ENCODE results near the gene JAM3.

The JAM3 gene

DNA sequence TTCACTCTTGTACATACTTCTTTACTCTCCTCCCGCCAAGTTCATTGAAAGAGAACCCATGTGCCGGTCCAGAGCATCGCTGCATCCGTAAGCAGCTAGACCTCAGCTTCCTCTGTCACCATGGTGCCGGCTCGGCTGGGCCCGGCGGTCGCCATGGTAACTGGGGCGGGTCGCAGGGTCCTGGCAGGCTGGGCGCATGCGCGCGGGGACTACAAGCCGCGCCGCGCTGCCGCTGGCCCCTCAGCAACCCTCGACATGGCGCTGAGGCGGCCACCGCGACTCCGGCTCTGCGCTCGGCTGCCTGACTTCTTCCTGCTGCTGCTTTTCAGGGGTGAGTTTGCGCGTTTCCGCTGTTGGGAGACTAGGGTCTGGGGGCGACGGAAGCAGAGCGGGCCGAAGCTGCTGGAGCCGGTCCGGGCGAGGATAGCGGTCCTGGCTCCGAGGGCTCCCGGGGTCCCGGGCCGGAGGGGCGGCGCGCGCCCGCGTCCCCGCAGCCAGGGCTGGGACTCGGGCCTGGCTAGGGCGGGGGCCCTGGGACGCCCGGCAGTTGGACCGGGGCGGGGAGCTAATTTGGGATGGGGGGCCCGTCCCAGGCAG, at the start of gene JAM3:
Gene JAM3 (plus strand): TSS at position 244 of the 597 bp plus-strand sequence. CDS start 12 bp downstream, at position 256.
- peak; percentile 98 for DNase-seq

DNA sequence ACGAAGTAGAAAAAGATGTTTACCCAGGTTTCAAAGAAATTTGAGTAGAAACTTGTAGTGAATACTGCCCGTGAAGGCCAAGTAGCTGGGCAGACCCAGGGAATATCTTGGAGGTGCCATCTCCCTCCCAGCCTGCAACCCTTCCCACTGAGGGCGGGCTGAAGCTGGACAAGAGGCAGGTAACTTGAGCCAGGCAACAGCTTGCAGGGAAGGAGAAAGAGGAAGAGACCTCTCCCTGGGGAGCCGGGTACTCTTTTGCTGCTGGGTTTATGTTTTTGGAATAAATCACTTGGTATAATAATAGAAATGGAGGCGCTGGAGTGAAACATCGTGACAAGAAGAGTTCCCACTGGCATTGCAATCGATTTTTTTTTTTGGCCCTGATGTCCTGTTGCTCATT, 49.4 kb upstream of the JAM3 start:
- no peak for DNase-seq

DNA sequence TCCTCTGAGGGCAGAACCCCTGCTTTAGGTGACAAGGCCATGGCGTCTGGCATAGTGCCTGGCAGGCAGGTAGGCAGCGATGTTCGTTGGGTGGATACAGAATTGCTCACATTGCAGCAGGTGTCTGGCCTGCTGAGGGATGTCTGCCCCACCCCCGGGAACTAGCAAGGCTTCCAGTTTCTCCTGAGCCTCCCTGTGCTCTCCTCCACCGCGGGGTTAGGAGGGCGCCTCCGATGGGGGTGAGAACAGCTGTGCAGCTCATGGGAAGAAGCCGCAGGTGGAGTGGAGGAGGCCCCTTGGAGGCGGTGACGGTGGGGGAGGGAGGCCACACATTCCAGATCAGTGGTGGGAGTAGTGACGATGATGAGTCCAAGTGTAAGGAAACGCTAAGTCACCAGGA, 48.3 kb upstream of the JAM3 start:
- no peak for DNase-seq

DNA sequence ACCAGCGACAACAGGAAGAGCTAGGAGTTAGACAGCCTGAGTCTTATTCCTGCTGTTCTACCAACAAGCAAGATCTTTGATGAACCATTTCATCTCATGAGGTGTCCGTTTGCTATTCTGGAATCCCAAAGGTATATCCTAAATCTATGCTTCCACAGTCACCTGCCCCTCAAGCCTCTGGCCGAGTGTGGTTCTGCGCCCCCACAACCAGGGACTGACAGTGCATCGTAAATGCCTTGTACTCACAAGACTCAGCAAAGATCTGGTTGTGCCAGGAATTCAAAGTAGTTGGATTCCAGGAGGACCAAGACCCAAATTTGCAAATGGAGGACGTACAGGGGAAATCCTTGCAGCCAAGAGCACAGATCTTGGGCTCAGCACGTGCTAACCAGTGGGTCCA, 47.5 kb upstream of the JAM3 start:
- no peak for DNase-seq

DNA sequence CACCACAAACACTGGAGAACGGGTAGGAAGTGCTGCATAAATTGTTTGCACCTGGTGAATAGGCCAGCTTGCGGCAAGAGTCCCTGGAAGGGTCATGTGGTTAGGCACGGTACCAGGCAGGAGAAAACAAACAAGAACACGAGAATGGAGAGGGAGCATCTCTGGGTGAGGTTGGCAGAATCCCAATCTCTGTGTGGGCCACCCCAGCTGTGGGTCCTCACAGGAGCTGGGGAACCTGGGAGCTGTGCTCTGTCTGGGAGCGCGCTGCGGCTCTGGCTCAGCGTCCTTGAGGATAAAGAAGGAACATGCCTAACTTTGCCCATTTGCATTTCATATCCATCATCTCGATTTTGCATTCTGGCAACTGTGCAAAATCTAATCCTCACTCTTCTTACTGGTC, 46.1 kb upstream of the JAM3 start:
- DNase-seq = no peak

DNA sequence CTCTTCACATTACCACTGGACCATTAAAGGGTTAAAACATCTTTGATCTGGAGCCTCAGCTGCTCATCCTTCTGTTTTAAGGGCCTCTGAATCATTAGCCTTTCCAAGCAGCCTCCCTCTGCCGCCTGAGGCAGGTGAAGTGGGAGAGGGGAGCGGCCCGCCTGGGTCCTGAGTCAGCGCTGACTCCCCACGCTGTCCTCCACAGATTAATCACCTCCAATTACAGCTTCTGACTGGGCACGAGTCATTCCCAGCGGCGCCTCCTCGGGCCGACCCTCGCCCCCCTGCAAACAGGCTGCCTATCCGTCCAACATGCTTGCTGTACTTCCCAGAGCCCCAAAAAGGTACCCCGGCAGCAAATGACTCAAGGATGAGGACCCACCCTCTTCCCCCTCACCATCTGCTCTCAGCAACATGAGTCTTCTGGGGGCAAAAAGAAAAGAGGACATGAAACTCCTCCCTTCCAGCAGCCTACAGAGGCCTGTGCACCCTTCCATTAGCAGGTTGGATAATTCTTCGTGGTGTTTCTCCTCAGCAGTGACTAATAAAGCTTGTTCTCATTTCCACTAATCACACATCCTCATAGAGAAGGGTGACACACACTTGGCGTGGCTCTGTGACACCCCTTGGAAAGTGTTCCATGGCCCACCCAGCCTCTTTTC, 44.3 kb upstream of the JAM3 start:
- DNase-seq = no peak

DNA sequence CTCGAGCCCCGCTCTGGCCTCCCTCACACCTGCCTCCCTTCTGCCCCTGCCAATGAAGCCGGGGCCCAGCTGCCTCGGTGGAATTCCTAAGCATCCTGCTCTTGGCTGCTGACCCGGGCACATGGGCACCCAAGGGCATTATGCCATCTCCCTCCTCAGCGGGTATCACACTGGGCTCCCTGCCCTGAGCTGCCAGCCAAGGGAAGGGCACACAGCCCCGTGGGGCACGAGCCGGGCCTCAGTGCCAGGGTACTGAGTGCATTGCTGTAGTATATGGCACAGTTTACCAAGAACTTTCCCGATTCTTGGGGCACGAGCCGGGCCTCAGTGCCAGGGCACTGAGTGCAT, 43.8 kb upstream of the JAM3 start:
- DNase-seq = no peak

DNA sequence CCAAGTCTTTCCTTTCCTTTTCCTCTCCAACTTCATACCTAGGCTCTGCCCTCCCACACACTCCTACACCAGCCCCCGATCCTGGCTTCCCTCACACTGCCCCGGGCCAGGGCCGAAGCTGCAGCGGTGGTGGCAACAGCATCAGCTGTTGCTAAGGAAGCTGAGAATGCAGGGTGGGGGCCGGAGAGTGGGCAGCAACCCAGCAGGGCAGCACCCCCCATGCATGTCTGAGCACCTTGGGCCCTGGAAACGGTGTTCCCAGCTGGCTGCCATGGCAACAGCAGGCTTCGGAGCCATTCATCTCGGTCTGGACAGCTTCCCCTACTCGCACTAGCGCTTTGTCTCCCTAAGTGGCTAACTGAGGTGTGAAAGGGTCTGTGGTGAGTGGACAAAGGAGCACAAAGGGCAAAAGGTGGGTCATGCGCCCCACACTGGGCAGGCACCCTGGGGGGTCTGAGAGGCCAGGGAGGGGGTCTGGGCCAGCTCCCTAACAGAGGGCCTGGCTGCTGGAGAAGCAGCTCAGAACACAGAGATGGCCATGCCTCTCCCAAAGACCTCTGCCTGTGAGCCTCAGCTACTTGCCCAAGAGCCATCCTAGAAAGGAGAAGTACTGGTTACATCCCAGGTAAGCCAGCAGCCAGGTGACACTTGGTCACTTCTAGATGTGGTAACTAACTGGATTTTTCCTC, 42.1 kb upstream of the JAM3 start:
- no peak for DNase-seq

DNA sequence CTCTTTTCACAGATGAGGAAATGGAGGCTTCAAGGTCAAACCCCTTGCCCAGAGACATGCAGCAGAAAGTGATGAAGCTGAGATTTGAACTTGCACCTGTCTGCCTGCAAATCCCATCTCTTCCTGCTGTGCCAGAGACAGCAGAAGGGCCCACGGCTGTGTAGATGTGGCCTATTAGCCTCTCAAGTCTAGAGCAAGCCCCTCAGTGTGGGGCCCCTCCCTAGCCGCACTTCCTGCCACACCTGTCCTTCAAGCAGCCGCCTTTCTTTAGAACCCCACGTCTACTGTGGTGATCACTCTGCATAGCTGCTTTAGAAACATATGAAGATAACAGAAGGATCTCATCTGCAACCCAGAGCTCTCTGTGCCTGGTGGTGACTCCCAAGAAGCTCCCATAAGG, 41.2 kb upstream of the JAM3 start:
- no peak for DNase-seq

DNA sequence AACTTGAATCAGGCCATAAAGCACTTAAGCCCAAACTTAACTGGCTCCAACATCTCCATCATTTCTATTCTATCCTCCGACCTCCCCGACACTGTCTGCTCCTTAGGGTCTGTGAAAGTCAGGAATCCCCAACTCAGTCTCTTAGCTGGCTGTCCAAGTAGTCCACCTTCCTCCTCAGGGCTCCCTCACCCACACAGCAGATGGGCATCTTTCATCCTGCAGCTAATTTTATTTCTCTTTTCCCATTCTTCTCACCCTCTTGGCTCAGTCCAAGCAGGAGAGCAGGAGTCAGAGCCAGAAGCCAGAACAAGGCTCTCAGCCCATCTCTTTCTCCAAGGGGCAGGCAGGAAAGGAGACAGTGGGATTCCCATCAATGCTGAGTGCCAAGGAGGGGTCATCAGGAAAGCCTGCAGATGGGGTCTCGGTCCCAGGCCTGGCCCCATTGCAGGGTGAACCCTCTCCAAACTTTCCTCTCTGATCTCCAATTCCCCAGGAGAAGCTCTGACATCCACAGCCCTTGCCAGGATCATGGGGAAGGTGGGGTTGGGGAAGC, 40.4 kb upstream of the JAM3 start:
- DNase-seq = no peak

DNA sequence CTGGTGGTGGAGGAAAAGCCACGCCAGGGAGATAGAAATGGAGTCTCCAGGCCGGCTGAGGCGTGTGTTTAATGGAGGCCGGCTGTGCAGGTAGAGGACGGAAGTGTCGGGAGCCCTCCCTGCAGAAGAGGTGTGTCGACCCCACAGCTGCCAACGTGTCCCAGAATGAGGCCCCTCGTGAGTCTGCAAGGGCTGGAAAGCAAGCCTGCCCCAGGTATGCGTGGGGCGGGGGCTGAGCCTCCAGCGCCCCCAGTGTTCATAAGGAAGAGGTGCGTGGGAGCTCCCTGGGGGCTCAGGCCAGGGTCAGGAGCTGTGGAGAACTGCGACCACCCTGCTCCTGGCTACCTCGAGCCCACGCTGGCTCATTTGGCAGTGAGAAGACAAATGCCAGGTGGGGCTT, 38.0 kb upstream of the JAM3 start:
- no peak for DNase-seq

DNA sequence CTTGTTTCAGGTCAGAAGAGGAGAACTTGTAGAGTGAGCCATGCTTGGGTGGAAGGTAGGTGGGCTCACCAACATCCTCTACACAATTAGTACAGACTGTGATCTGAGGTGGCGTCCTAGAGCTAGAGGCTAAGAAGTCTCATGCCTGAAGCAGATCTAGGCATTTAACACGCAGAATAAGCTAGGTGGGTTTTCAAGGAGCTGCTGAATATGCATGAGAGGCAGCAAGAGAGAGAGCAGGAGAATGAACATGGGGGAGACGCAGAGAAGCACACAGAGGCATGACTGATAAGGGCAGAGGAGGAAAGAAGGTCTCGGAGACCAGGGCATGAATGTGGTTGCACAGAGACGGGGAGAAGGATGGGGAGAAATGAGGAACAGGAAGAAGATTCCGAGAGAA, 36.8 kb upstream of the JAM3 start:
- DNase-seq = no peak

DNA sequence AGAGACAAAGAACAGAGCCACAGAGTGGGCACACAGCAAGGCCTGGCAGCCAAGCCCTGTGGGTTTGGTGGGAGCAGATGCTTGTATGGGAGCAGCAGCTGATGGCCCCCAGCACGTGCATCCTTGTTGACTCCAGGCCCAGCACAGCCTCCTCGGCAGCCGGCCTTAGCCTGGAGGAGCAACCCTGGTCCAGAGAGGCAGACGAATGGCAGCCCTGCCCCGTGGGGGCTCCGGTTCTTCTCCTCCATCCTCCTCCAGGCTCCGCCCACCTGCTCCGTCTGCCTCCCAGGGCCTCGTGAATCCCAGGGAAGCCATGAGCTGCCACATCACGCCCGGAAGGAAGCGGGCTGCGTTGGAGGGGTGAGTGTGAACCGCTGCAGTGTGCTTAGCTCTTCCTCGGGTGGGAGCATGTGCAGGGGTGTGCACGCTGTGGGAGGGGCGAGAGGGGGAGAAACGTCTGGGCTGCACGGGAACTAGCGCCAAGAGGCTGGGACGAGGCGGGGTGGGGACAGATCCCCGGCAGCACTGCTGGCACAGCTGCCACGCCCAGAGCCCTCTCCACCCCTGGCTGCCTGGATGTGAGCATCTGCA, 36.3 kb upstream of the JAM3 start:
- DNase-seq = peak; percentile 64

DNA sequence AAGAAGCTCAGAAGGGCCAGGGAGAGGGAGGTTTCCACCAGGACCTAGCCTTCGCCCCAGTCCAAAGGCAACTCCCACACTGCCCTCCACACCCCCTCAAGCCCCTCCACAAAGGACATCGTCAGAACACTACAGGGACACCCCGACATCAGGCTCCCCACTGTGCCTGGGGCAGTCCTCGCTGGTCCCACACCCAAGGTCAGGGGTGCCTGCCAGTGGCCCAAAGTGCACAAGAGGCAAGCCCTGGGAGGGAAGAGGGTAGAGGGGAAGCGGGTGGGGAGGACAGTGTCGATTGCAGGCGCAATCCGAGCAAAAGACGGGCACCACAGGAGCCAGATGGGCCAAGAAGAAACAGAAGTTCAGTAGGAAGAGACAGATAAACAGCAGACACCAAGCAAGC, 35.6 kb upstream of the JAM3 start:
- no peak for DNase-seq

DNA sequence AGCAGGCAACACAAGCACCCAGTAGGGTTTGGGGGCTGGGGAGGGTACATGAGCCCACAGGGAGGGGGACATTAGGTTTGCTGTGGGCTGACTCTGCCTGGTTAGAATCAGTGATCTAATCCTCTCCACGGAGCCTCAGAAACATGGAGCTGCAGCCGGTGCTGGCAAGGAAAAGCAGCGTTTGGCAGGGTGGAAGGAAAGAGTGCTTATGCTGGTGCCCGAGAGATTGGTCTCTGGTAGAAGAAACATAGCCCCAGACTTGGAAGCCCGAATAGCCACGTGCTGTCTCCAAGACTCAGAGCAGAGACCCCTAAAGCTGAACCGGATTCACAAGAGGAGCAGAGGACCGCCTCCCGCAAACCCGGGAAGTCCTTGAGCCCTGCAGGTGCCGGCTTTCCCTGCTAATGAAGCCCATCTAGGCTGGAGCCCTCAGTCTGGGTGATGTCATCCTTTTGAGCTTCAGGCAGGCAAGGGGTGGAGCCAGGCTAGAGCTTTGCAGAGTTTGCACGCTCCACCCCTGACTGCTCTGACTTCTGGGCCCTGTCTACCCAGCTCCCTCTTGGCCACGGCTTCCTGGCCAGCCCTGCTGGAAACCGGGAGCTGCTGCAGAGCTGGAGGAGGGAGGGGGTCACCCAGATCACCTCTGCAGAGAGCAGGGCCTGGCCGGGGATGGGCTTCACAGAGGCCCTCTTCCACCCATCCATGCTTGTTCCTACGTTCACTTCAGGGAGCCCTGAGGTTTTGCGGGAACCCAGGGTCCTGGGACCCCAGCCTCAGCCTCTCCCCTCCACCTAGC, 35.0 kb upstream of the JAM3 start:
- peak; percentile 84 for DNase-seq

DNA sequence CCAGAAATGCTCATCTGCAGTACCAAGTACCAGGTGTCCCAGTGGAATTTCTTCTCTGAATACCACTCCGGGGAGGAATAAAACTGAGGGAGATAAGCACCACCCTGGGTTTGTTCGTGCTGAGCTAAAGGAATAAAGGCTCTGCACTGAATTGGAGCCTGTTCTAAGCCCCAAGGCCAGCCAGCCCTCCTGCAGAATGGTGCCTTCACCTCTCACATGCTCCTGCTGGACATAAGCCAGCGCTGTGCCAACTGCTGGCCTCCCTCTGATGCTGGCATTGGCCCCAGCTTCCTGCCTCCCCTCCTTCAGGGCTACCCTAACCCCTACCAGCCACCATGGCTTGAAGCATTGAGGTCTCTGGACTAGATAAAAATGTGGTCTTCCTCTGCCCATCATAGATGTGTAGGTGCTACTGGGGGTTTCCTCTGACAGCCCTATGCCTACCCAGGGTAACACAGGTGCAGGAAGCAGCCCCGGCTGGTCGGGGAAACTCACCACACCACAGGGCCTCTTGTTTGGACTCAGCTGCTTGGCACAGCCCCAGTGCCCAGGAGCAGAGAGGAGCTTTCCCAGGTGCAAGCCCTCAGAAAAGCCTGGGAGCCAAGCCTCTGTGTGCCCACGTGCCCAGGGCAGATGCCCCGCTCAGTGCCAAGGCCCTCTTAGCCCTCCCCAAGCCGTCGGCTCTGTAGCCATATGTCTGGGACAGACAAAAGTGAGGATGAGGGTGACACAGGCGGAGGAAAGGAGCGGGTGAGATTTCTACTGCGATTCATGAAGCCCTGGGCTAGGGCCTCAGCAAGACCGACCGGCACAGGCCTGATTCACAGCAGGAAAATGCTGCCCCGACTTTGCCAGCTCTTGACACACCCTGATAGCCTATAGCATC, 34.1 kb upstream of the JAM3 start:
- DNase-seq = no peak

DNA sequence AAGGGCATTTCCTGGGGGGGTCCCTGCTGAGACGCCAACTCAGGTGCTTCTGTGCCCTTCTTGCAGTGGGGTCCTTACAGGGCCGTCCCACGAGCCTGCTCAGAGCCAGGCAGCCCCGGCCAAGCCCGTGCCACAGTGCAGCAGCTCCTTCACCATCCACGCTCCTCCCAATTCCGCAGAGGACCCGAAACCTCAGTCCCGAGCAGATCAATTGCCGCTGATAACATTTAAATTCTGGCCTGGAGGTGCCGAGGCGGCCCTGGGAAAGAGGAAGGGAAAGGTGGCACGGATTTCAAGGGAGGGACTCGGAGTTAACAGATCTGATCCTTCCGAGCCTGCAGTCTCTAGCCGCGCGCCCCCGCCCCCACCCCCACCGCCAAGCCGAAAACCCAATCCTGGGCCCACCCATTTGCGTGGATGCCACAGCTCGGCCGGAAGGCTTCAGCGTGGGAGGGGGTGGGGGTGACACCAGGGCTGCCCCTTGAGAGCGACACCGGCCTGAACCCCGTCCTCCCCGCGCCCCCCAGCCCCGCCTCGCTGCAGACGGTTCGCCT, 32.3 kb upstream of the JAM3 start:
- peak; percentile 71 for DNase-seq

DNA sequence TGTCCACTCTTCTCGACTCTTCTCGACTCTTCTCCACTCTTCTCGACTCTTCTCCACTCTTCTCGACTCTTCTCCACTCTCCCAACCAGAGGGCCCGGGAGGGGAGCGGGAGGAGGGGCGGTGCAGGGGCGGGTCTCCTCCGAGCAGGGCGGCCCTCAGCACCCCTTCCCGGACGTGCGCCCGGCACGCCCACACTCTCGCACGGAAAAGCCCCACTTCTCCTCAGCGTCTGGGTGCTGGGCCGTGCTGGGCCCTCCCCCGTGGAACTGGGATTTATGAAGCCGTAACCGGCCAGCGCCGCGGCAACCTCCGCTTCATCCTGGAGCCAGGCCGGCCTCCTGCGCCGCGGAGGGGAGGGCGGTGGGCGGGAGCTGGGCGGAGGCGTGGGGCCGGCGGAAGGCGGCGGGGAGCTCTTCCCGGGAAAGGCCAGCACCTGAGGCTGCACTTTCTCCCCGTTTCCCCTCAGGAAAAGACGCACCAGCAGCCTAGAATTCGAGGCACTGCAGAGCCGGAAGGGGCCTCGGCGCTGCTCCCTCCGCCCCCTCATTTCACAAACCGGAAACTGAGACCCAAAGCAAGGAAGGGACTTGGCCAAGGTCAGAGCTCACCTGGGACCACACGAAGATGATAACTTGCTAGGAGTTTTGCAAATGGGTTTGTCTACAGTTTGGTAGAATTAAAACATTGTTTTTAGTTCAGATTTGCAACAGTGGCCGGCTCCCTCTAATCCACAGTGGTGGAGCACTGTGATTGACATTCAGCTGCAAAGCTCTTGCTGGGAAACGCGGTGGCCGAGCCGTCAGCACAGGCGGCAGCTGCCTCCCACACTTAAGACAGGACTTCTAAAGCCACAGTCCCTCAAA, 31.6 kb upstream of the JAM3 start:
- peak; percentile 77 for DNase-seq

DNA sequence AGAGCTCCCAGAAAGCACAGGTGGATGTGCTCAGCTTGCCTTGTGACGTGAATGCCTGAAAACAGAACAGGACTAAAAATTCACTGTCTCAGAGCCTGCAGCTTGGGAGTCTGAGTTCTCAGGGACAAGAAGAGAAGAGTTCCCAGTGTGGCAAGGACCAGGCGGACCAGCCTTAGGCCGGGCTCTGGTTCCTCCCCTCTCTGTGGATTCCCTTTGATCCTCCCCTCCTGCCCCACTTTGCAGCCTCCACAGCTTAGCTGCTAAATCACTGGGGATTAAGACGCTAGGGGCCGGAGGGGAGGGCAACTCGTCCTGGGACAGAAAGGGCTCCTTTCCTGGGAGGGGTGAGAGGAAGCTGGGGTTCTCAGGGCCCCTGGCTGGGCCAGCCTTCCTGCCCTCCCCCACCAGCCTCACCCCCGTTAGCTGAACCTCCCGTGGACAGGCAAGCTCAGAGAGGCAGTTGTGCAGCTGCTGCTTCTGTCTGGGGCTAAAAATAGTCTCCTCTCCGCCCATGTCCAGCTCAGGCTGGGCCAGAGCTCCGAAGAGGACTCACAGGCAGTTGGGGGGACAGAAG, 29.9 kb upstream of the JAM3 start:
- no peak for DNase-seq

DNA sequence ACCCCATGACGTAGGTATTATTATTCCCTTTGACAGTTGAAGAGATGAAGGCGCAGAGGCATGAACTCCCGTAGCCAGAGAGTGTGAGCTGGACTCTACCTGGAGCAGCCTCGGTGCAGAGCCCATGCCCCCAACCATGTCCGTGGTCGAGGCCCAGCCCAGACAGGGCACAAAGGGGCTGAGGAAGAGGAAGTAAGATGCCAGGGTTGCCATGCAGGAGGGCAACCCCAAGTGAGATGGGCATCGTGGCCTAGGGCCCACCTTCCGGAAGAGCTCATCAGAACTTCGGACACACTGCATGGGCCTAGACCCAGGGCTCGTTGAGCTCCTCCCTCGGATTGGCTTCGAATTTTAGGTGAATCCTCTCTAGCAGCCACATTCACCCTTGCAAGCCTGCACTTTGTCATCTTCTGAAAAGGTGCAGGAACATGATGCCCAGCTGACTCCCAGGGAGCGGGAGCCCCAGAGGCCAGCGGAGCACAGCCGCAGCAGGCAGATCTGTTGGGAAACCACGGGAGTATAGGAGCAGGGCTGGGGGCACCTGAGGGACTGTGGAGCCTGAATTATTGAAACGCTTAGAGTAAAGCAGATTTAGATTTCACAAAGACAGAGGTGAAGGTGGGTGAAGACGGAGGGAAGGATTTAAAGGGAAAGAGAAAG, 29.0 kb upstream of the JAM3 start:
- no peak for DNase-seq
